ENCODE results near the gene PRM2.
A peak's percentile ranks its signal among the peaks of the same experiment; 100 is the strongest.

Gene PRM2

GRCh38 chr16:11276143-11276895, at the start of gene PRM2:
Gene PRM2 (minus strand): TSS chr16:11276480. CDS start chr16:11276370, 110 bp downstream.
- no peak for DNase-seq (ENCODE audit: low read depth, low spot score)

GRCh38 chr16:11325404-11326083, 49.3 kb upstream of the PRM2 start:
- DNase-seq (ENCODE audit: low read depth, low spot score) = no peak

GRCh38 chr16:11323551-11324336, 47.5 kb upstream of the PRM2 start:
- DNase-seq (ENCODE audit: low read depth, low spot score) = no peak

GRCh38 chr16:11322823-11323222, 46.5 kb upstream of the PRM2 start:
- no peak for DNase-seq (ENCODE audit: low read depth, low spot score)

GRCh38 chr16:11321662-11322061, 45.4 kb upstream of the PRM2 start:
- DNase-seq (ENCODE audit: low read depth, low spot score) = no peak

GRCh38 chr16:11320170-11320569, 43.9 kb upstream of the PRM2 start:
- no peak for DNase-seq (ENCODE audit: low read depth, low spot score)

GRCh38 chr16:11319529-11320146, 43.4 kb upstream of the PRM2 start:
- DNase-seq (ENCODE audit: low read depth, low spot score) = no peak

- DNase-seq (ENCODE audit: low read depth, low spot score) = no peak
Observed at GRCh38 chr16:11318817-11319216, 42.5 kb upstream of the PRM2 start.

- DNase-seq (ENCODE audit: low read depth, low spot score) = peak; percentile 80
Observed at GRCh38 chr16:11316331-11317015, 40.2 kb upstream of the PRM2 start.

GRCh38 chr16:11315510-11315909, 39.2 kb upstream of the PRM2 start:
- DNase-seq (ENCODE audit: low read depth, low spot score) = peak; percentile 97

GRCh38 chr16:11314309-11314894, 38.1 kb upstream of the PRM2 start:
- no peak for DNase-seq (ENCODE audit: low read depth, low spot score)

- DNase-seq (ENCODE audit: low read depth, low spot score) = no peak
Observed at GRCh38 chr16:11313493-11314308, 37.4 kb upstream of the PRM2 start.

GRCh38 chr16:11312718-11313492, 36.6 kb upstream of the PRM2 start:
- peak; percentile 73 for DNase-seq (ENCODE audit: low read depth, low spot score)

GRCh38 chr16:11310997-11311561, 34.8 kb upstream of the PRM2 start:
- no peak for DNase-seq (ENCODE audit: low read depth, low spot score)

GRCh38 chr16:11310634-11310977, 34.3 kb upstream of the PRM2 start:
- DNase-seq (ENCODE audit: low read depth, low spot score) = no peak

GRCh38 chr16:11309895-11310633, 33.8 kb upstream of the PRM2 start:
- no peak for DNase-seq (ENCODE audit: low read depth, low spot score)

GRCh38 chr16:11308493-11309283, 32.4 kb upstream of the PRM2 start:
- DNase-seq (ENCODE audit: low read depth, low spot score) = no peak
